SHP77 (cell line): ENCODE measurements around the gene TMC5.

Experiments
- DNase-seq, 2 experiments: peaks; one replicate each; lab custom pipeline; 2025; lab: John Stamatoyannopoulos, UW

The TMC5 gene

DNA sequence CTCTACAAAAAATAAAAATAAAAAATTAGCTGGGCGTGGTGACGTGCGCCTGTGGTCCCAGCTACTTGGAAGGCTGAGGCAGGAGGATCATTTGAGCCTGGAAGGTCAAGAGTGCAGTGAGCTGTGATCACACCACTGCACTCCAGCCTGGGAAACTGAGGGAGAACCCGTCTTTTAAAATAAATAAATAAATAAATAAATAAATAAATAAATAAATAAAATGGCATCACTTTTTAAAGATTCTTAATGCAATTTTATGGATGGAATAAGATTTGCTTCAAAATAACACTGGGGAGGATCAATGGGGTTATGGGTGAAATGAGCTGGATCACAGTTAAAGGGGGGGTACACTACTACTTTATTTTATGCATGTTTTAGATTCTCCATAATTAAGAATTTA, 89.3 kb downstream of the TMC5 start:
- no peak for DNase-seq

DNA sequence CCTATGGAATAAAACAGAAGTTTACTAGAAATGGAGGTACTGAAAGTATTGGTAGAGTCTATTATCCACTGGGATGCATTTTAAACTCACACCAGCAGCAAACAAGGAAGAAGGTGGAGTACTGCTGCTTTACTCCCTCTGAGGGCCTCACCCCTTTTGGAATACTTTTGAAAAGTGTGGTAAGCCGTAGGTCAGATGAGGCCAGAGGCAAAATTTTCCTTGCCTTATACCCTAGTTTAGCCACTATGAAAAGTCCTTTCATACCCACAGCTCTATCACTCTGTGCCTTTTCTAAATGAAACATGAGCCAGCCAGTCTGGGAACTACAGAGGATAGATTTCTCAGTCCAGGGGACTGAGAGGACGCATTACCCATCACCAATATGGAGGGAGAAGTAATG, 90.2 kb downstream of the TMC5 start:
- no peak for DNase-seq

DNA sequence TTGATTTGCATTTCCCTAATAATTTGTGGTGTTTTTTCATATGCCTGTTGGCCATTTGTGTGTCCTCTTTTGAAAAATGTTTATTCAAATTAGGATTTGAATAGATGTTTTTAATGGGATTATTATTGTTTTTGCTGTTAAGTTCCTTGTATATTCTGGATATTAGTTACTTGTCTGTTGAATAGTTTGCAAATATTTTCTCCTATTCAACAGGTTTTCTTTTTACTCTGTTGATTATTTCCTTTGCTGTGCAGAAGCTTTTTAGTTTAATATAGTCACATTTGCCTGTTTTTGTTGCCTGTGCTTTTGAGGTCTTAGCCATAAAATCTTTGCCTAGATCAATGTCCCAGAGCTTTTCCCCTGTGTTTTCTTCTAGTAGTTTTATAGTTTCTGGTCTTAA, 94.6 kb downstream of the TMC5 start:
- no peak for DNase-seq

DNA sequence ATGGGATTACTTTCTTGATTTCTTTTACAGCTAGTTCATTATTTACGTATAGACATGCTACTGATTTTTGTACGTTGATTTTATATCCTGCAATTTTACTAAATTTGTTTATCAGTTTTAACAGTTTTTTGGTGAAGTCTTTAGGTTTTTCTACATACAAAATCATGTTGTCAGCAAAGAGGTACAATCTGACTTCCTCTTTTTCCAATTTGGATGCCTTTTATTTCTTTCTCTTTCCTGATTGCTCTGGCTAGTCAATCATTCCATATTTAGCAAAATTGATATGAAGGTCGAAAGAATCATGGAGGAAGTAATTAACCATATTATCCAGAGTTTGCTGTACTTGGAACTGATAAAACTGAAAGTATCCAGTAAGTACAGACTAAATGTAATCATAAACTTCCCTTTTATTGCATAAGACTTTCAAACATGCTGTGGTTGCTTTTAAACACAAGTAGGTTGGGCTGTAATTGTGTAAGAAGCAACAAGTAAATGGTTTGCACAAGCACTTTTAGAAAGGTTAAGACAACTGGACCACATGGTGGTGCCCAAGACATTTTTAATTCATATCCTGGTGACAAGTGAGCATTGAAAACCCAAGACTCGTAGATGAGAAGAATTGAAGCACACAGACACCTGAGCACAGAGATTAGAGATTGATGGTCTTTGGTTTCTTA, 95.8 kb downstream of the TMC5 start:
- no peak for DNase-seq

DNA sequence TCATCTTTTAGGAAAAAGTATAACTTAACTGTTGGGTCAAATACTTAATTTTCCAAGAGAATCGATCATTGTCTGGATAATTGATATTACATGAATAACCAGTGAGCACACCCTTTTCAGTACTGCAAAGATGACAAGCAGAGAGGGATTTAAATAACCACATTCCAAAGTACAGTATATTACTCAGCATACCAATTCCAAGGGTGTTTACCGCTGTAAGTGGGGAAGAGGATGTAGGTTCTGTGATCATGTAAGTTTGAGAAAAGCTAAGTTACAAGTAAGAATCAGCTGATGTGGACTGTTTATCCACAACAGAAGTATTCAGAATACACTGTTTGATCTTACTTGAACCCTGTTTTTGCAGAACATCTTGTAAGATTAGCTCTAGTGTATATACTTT, 98.1 kb downstream of the TMC5 start:
- no peak for DNase-seq

DNA sequence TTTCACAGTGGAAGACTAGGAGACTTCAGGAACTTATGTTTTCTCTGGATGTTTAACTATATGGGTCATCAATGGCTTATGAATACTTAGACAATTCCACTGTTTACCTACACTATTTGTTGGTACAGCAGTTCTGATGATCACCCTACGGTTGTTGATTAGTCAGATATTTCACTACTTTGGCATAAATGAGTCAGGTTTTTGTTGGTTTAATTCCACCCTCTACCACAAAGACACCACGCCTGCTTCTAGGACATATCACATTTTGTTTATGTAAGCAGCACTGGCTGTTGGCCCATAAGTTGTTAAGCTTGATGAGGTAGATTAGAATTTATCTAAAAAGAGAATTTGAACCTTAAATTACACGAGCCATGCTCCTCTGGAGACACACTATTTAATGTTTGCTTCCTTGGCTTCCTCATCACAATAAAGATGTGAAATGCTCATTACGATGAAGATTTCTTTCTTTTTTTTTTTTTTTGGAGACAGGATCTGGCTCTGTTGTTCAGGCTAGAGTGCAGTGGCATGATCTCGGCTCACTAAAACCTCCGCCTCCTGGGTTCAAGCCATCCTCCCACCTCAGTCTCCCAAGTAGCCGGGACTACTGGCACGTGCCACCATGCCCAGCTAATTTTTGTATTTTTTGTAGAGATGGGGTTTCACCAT, 99.9 kb downstream of the TMC5 start:
- DNase-seq, result no peak

DNA sequence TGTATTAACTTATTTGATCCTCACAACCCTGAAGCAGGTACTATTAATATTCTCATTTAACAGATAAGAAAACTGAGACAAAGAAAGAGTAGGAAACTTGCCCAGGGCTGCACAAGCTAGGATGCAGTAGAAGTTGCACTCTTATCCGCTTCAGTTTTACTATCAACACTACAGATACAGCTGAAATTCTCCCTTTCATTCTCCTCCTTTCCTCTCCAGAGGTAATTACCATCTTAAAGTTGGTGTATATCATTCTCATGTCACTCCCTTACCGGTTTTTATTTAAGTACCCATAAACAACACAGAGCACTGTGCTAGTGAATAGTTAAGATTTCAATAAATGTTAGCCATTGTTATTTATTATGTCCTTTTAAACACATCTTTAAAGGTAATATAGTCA, 100.7 kb downstream of the TMC5 start:
- no peak for DNase-seq

DNA sequence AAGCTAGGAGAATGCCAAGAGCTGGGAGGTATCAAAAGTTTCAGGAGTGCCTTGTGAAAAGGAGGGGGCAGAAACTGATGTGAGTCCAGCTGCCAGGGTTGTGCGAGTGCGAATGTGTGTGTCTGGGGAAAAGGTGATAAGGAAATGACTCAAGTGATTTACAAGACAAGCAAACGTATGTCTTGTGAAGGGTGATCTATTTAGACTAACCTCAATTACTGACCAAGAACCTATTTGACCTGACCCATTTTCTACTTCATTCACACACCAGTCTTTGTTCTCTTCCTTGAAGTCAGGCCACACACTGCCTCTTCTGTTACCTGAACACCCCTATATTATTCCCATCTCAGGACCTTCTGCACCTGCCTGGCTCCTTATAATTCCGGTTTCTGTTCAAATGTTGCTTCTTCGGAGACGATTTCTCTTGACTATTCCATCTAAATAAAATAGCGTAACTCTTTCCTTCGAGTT, 103.2 kb downstream of the TMC5 start:
- no peak for DNase-seq

DNA sequence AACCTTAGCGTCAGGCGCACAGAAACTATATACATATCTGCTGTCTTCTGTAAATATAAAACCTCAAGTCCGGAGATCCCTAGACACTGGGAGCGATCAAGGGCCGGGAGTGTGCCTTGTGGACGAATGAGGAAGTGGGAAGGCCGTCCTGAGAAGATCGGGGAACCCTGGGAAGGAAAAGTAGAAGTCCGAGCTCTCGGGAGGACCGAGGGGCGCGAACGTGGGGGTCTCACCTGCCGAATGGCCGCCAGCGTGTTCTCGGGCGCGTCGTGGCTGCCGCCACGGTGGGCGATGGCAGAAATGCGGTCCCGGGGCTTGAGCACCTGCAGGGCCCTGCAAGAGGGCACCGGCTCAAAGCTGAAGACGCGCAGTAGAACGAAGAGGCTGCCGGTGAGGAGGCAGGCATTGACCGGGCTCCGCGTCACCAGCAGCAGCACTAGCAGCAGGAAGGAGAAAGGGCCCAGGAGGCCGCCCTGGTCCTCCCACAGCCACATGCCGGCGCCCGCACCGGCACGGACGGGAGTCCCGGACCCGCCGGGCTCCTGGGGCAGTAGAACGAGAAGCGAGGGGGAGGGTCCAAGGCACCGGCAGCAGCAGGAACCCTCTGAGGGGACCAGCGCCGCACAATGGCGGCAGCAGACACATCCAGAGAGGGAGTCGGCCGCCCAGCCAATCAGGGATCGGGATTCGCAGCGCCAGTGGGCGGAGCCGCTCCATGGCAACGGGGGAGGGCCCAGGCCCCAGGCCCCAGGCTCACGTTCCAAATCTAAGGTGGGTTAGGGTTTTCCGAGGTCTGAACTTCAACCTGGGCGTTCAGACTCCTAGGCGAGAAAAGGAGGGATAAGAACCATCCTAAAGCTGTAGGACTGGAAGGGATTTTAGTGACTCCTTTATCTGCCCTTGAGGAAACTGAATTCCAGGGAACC, 104.1 kb downstream of the TMC5 start, which contains the start of gene GDE1:
Gene GDE1, minus strand, starts transcription at position 628 of the 926 bp plus-strand sequence. Its CDS starts 134 bp downstream, at position 494.
- DNase-seq, result peak; percentile 74 to 80

DNA sequence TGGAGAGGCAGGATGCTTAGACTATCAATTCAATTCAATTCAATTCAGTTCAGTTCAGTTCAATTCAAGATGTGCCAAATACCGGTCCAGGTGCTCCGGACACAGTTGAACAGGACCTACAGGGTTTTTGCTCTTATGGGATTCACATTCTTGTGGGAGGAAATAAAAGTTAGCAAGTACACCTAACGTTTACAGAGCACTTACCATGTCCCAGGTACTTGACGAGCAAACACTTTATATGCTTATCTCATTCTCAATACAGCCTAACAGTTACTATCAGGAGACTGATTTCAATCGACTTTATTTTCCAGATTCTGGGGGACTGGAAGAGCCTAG, 104.7 kb downstream of the TMC5 start:
- DNase-seq, result no peak

DNA sequence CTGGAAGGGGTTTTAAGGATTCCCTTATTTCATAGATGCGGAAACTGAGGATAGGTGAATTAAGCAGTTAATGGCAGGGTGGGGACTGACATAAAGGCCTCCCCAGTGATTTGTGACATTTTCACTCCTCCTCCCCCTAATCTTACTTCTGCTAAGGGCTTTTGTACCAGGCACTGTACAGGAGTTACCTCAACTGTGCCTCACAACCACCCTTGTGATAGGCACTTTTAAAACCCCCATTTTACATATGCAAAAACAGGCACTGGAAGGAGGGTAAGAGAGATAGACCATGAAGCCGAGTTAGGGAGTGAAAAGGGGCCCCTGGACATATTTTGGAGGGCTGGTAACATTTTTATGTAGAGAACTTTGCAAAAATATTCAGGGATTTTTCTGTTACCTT, 105.1 kb downstream of the TMC5 start:
- DNase-seq, result no peak

DNA sequence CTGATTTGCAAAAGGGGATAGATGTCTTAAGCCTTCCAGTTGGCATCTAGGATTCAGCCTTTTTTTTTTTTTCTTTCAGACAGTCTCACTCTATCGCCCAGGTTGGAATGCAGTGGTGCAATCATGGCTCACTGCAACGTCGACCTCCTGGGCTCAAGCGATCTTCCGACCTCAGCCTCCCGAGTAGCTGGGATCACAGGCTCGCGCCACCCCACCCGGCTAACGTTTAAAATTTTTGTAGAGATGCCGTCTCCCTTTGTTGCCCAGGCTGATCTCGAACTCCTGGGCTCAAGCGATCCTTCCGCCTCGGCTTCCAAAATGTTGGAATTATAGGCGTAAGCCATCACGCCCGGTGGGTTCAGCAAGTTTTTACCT, 105.5 kb downstream of the TMC5 start:
- no peak for DNase-seq

DNA sequence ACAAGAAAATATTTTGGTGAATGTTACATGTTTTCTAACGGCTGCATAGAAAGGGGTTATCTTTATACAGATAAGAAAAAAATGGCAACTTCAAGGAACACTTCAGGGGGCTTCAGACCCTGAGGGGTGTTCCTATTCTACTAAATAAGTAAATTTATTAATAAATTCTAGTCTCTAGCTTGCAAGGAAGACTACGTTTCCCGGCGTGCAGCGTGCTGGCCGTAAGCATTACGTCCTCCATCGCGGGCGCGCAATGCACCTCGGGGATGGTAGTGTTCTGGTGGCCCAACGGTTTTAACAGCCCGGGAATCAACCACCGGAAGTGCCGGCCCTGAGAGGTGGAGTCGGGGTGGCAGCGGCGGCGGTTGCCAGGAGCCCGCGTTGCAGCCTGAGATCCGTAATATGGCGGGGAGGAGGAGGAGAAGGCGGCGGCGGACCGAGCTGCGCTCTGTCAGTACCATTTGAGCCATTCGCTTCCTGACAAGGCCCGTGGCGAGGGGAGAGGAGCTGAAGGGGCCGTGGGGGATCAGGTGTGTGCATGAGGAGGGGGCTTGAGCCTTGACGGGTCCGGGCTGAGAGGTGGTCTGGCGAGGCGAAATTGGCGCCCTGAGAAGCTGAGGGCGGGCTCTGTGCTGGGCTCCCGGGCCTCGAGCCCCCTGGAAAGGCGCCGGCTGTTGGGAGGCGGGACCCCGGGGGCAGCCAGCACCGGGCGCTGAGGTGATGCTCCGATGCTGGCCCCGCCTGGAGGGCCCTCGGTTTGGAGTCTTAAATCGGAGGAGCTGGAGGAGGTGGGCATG, 106.1 kb downstream of the TMC5 start, which contains the start of gene CCP110:
Gene CCP110, plus strand, starts transcription at position 384 of the 797 bp plus-strand sequence. CDS start 3,940 bp downstream, outside the sequence.
- DNase-seq, result peak; percentile 84

DNA sequence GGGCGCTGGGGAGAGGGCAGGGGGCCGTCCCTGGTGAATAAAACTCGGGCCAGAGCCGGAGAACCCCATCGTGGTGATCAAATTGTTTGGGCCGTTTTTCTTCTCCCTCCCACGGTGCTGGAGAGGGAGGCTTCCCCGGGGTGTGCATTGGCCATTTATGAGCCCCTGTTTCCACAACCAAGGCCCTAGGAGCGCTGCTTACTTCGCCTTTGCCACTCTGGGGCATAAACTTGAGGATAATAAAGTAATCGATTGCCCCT, 106.6 kb downstream of the TMC5 start:
- DNase-seq, result no peak

DNA sequence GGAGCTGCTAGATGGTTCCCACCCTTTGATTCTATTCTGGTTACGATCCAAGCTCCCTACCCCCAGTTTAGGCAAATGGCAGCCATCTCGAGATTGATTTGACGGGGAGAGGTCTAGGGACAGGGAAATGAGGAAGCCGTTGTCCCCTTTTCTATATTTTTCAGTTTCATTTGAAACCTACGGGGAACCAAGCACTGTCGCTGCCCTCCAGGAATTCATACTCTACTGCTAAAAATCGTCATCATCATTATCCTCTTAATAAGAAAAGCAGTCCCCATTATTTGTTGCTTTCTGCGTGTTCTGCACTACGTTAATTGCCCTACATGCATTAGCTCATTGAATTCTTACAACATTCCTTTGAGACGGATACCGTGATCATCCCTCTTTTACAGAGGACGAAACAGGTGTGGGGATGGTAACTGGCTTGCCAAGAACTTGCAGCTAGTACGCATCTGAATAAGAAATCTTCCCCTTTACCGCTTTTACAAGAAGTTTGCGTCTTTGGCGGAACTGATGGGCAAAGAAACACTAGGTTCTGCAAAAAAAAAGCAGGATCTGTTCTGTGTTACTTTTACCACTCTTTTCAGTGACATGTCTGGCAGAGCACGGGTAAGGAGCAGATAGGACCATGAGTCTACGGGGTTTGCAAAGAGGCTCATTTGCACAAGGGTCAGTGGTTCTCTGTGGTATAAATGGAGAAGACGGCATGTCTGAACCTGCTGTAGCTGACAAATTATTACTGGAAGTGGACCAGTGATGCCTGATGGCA, 107.1 kb downstream of the TMC5 start:
- peak; percentile 0 to 17 for DNase-seq

DNA sequence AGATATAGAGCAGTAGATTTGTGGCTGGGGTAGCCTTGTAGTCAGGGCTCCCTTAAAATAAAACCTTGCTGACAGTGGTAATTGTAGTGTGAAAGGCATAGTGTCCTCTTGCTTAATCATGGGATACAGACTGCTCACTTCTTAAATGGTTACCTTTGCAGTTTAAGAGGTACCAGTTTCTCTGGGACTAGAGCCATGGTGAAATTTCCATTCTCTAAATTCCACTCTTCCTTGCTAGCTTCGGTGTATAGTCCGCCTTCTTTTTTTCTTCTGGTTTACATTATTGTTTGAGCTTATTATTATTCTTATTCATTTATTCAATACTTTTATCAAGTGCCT, 107.7 kb downstream of the TMC5 start:
- DNase-seq, result no peak

DNA sequence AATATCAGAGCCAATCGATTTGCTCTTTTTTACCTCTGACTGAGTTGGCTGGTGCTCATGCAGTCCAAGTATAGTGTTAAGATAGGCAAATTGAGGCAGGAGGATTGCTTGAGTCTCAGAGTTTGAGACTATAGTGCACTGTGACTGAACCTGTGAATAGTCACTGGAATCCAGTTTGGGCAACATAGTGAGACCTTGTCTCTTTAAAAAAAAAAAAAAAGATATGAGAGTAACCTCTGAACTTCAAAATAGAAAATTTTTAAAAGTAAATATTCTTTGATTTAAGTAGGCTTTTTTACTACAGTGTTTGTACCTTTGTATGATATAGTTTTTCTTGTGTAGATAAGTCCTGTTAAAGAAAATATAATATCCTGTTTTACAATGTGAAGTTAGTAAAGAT, 109.5 kb downstream of the TMC5 start:
- DNase-seq, result no peak

DNA sequence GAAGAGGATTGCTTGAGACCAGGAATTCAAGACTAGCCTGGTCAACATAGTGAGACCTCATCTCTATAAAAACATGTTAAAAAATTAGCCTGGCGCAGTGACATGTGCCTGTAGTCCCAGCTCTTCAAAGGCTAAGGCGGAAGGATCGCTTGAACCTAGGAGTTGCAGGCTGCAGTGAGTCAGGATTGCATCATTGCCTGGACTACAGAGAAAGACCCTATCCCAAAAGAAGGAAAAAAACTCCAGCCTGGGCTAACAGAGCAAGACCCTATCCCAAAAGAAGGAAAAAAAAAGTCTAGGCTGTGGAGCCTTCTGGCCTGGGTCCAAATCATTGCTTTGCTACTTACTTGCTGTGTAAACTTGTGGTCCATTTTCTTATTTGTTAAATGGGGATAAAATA, 111.0 kb downstream of the TMC5 start:
- no peak for DNase-seq

DNA sequence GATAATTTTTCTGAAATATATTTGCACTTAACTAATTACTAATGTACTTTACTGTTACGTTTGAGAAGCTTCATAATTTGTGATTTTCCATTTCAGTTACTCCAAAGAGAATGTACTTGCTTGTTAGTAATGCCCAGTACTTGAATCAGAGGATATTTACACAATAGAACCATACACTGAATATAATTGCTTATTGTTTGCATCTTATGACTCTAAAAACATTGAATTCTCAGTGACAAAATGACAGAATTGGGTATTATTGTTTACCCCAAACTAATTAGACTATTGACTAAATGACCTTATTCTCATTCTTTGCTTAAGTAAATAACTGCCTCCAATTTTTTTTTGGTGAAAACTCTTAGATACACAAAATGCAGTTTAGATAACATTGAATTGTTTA, 114.9 kb downstream of the TMC5 start:
- DNase-seq, result no peak

DNA sequence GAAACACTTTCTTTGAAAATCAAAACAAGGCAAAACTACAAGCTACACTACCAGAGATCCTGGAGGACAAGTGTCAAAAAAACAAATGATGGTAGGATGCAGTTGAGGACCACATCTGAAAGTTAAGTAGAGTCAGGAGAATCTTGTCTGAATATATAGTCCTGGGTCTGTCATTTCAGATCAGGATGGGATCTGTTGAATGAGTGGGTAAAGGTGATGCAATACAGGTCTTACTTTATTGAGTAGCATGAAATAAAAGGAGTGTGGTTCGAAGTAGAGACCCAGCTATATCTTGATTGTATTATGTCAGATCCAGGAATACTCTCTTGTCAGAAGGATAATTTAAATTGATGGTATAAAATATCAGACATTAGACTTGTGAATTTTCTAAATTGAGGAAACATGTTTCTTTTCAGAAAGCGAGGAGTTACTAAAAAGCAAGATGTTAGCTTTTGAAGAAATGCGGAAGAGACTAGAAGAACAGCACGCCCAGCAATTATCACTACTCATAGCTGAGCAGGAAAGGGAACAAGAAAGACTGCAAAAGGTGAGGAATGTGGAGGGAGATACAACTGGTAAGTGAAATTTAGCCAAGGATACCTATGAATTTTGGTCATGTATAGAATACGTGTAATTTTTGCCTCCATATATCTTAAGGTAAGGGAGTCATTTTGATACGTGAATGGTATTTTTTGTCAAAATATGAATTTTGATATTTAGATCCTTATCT, 122.7 kb downstream of the TMC5 start:
- no peak for DNase-seq
